Upper lobe of left lung (tissue), 6 donors: ENCODE measurements around the gene KLHL30. TPM values are rescaled to one million over a fixed set of nuclear protein-coding genes. Genes with fewer than 3 reads are reported as not detected.

Experiments
- ATAC-seq, 2 donors: fragments of 200-7000 bp; cut with Tn5 transposase; one replicate each; pipeline ENCODE4 v1.9.1; 2022; ENCODE audit warnings: mild to moderate bottlenecking in 2 of 2, moderate library complexity in 2 of 2; ENCODE audit not compliant: low FRiP score in 2 of 2
- DNase-seq, 2 donors: peaks; one replicate each; pipeline ENCODE4 v3.0.0-alpha.2; 2019 to 2020
- H3K27ac ChIP-seq, 4 donors: fragments of 200-600 bp; sonication (generic); one replicate each; pipeline ENCODE4 v1.5.1; 2016 to 2019
- H3K27me3 ChIP-seq, 4 donors: fragments of 200-600 bp; sonication (generic); one replicate each; pipeline ENCODE4 v1.5.1; 2017 to 2019
- H3K36me3 ChIP-seq, 4 donors: fragments of 200-600 bp; sonication (generic); one replicate each; pipeline ENCODE4 v1.5.1; 2016 to 2019
- H3K4me1 ChIP-seq, 4 donors: fragments of 200-600 bp; sonication (generic); one replicate each; pipeline ENCODE4 v1.5.1; 2018 to 2019
- H3K4me3 ChIP-seq, 4 donors: fragments of 200-600 bp; sonication (generic); one replicate each; pipeline ENCODE4 v1.5.1; 2017 to 2019; ENCODE audit warnings: mild to moderate bottlenecking in 2 of 4, moderate library complexity in 1 of 4
- H3K9me3 ChIP-seq, 4 donors: fragments of 200-600 bp; sonication (generic); one replicate each; pipeline ENCODE4 v1.5.1; 2018 to 2019
- CTCF ChIP-seq, 6 experiments: fragments of 450-650 bp in 4 of 6; fragments of 200-600 bp in 2 of 6; sonication (generic) in 2 of 6; IDR thresholded peaks; one replicate each; pipeline ENCODE4 v1.5.1; 2016 to 2019; ENCODE audit warnings: antibody characterized with exemption in 6 of 6
- EP300 ChIP-seq, 4 donors: sonication (generic); formaldehyde crosslinking; IDR thresholded peaks; one replicate each; pipeline ENCODE4 v1.5.1; 2017; ENCODE audit warnings: antibody characterized with exemption in 4 of 4, control low read depth in 2 of 4
- POLR2A ChIP-seq, 4 donors: fragments of 450-650 bp; IDR thresholded peaks; one replicate each; pipeline ENCODE4 v1.5.1; 2016 to 2017; ENCODE audit warnings: antibody characterized with exemption in 4 of 4, mild to moderate bottlenecking in 2 of 4
- POLR2AphosphoS5 ChIP-seq, 2 donors: sonication (generic); formaldehyde crosslinking; IDR thresholded peaks; one replicate each; pipeline ENCODE4 v1.5.1; 2017; ENCODE audit warnings: antibody characterized with exemption in 2 of 2
- WGBS, 2 donors: methylation state at CpG; one replicate each; pipeline ENCODE4 v1.1.5; 2017 to 2018; 5-methylcytosine and 5-hydroxymethylcytosine counted together
- total RNA-seq, 6 donors: library from RNA; depleted of rRNA in 4 of 6; stranded (reverse); fragments of >200 nt in 4 of 6; gene quantifications; one replicate each; pipeline versions ENCODE4 v1.1.0 to v1.2.1, GENCODE V29; 2016 to 2021
- donor health status: DM: no; HTN: no; CAD: no; lungs with moderate emphysema.
- donor health status: DM: no; HTN: yes; CAD: no; lungs with severe emphysema.

KLHL30 gene
- total RNA-seq, 6 donors from 2014 or later, result 0.30 to 1.3 (median 0.97) TPM; not detected in 2

DNA sequence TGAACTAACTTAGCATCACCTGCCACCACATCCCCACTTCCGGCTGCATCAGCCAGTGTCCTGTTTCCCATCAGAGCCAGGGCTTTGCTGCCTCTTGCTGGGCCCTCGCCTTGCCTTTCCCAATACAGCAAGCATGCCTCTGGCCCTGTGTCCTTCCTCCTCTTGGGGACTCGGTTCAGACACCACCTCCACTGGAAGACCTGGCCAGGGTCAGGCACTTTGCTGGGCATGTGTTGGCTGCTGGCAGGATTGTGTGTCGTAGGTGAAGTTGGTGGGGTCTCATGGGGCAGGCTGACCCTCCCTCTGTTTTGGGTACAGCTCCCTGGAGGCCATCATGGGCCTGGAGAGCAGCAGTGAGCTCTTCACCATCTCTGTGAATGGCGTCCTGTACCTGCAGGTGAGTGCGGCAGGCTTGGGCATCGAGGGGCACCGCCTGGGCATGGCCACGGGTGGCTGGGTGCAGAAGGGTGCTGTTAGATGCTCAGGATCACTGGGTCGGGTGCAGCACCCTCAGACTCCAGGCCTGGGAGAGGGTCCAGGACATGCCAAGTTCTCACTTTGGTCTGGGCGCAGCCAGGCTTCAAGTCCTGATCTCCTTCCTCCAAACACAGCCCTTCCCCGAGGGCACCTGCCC lies 26.9 kb downstream of the KLHL30 start:
- peaks cover 0 to 17% (median 6%) of the 10 kb centered on the region in 4 donors for H3K27me3 ChIP-seq
- ATAC-seq (no peak), DNase-seq (peak; percentile 15 to 54)
- no peaks in the 10 kb centered on the region for H3K9me3 ChIP-seq
- peaks cover 17 to 38% (median 21%) of the 10 kb centered on the region in 4 donors for H3K4me1 ChIP-seq
- TF ChIP-seq POLR2AphosphoS5 (IDR thresholded peaks at IDR 0.05) (no peak), CTCF (IDR thresholded peaks at IDR 0.05) (no peak), EP300 (IDR thresholded peaks at IDR 0.05) (no peak), POLR2A (IDR thresholded peaks at IDR 0.05) (no peak)
- H3K4me3 ChIP-seq, result no peak overlapping the region
- no peak overlapping the region for H3K27ac ChIP-seq
- H3K36me3 ChIP-seq, result peaks cover 0 to 26% (median 20%) of the 10 kb centered on the region in 4 donors
- 91 to 93% methylated on average over 8 to 12 of the region's 12 CpGs for WGBS, 2 donors

DNA sequence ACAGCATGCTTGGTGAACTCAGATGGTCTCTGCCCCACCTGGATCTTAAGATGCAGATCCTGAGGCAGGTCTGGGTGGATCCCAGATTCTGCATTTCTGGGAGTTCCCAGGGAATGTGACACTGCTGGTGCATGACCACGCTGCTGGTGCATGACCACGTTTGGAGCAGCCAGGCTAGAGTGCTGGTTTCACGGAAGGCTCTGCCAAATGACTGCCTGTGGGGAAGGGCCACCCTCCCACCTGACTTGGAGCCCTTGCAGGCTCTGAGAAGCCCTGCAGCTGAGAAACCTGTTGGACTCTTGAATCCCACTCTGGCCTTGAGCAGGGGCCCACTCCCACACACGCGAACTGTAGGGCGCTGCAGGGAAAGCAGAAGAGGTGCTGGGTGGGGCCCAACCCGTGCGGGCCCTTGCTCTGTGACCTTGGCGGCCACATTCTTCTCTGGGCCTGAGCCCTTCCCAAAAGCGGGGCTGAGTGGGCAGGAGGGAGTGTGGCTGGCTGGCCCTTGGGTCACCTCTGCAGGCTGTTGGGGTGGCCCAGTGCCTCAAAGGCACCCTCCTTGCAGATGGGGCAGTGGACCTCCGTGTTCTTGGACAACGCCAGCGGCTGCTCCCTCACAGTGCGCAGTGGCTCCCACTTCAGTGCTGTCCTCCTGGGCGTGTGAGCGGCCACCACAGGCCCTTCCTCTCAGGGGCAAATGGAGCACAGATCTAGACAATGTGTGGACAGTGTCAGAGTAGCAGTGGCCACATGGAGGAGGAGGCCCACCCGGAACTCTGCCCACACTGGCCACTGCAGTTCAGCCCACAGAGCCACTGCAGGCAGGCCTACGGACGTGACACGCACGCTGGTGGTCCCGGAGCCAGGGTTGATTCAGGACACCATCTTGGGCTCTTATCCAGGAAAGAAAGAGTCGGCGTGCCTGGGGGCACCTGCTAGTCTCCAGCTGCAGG lies 28.2 kb downstream of the KLHL30 start:
- H3K36me3 ChIP-seq, result peaks cover 6 to 39% (median 26%) of the 10 kb centered on the region in 4 donors
- H3K4me3 ChIP-seq, result no peak overlapping the region
- peaks cover 18 to 32% (median 22%) of the 10 kb centered on the region in 4 donors for H3K4me1 ChIP-seq
- peaks cover 0 to 14% (median 6%) of the 10 kb centered on the region in 4 donors for H3K27me3 ChIP-seq
- no peak for ATAC-seq
- no peak for TF ChIP-seq EP300 (IDR thresholded peaks at IDR 0.05)
- TF ChIP-seq POLR2AphosphoS5 (IDR thresholded peaks at IDR 0.05), result no peak
- no peak for TF ChIP-seq CTCF (IDR thresholded peaks at IDR 0.05)
- TF ChIP-seq POLR2A (IDR thresholded peaks at IDR 0.05), result no peak
- peak in 1 of 2 donors; percentile 63 for DNase-seq
- 86 to 100% methylated on average over 4 to 23 of the region's 24 CpGs for WGBS, 2 donors
- H3K27ac ChIP-seq, result no peak overlapping the region
- H3K9me3 ChIP-seq, result no peaks in the 10 kb centered on the region

- WGBS, 2 donors, result 94% methylated on average over 7 of the region's 7 CpGs
- no peaks in the 10 kb centered on the region for H3K9me3 ChIP-seq
- ATAC-seq, result no peak
- no peak overlapping the region for H3K27ac ChIP-seq
- peaks cover 9 to 45% (median 33%) of the 10 kb centered on the region in 4 donors for H3K36me3 ChIP-seq
- no peak overlapping the region for H3K4me3 ChIP-seq
- TF ChIP-seq EP300 (IDR thresholded peaks at IDR 0.05) (no peak), POLR2A (IDR thresholded peaks at IDR 0.05) (no peak), CTCF (IDR thresholded peaks at IDR 0.05) (no peak), POLR2AphosphoS5 (IDR thresholded peaks at IDR 0.05) (no peak)
- peaks cover 18 to 32% (median 22%) of the 10 kb centered on the region in 4 donors for H3K4me1 ChIP-seq
- DNase-seq, result no peak
- H3K27me3 ChIP-seq, result peaks cover 0 to 14% (median 6%) of the 10 kb centered on the region in 4 donors
These were observed 28.9 kb downstream of the KLHL30 start for GRCh38 chr2:238167344-238167715.

- Histone ChIP-seq H3K4me3 (no peak overlapping the region), H3K4me1 (peaks cover 18 to 32% (median 22%) of the 10 kb centered on the region in 4 donors), H3K27me3 (peaks cover 0 to 14% (median 6%) of the 10 kb centered on the region in 4 donors), H3K27ac (no peak overlapping the region), H3K9me3 (no peaks in the 10 kb centered on the region), H3K36me3 (peaks cover 9 to 50% (median 37%) of the 10 kb centered on the region in 4 donors)
- DNase-seq (peak in 1 of 2 donors; percentile 54), ATAC-seq (no peak)
- TF ChIP-seq EP300 (IDR thresholded peaks at IDR 0.05) (no peak), POLR2A (IDR thresholded peaks at IDR 0.05) (no peak), CTCF (IDR thresholded peaks at IDR 0.05) (no peak), POLR2AphosphoS5 (IDR thresholded peaks at IDR 0.05) (no peak)
- 86% methylated on average over 8 of the region's 8 CpGs for WGBS, 2 donors
These were observed 29.3 kb downstream of the KLHL30 start for GRCh38 chr2:238167761-238168160.
